LoVo (cell line): ENCODE data around the gene DNAH6.

Experiments
- DNase-seq: peaks from one replicate; pipeline ENCODE4 v3.0.0-alpha.2; 2016; ENCODE audit warnings: low spot score

DNAH6 gene

DNA sequence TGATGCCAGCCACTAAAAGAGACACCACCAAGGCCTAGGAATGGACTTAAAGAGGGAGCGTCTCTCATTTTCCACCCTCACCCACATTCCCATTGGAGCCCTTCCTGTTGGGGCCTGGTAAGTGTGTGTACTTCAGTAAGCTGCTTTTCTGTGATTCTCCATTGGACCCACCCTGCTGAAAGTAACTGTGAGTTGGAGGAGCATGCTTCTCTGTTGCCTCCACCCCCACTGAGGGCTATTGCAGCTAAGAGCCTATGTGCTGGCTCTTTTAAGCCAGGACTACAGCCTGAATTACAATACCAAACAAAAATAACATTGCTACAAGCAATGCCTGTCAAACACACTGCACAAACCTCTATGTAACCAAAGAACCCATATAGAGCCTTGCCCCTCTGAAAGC is 283.5 kb downstream of the DNAH6 start:
- DNase-seq, result no peak

DNA sequence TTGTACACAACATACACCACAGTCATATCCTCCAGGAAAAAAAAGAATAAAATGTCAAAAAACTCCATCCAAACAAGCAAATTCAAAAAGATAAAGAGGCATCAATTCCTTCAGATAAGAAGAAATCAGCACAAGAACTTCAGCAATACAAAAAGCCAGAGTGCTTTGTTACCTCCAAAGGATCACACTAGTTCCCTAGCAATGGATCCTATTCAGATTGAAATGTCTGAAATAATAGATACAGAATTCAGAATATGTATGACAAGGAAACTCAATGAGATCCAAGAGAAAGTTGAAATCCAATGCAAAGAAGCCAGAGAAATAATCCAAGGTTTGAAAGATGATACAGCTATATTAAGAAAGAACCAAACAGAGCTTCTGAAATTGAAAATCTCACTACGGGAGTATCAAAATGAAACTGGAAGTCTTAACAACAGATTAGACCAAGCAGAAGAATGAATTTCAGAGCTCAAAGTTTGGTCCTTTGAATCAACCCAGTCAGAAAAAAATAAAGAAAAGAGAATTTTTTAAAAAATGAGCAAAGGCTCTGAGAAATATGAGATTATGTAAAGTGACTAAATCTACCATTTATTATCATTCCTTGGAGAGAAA is 284.0 kb downstream of the DNAH6 start:
- no peak for DNase-seq

DNA sequence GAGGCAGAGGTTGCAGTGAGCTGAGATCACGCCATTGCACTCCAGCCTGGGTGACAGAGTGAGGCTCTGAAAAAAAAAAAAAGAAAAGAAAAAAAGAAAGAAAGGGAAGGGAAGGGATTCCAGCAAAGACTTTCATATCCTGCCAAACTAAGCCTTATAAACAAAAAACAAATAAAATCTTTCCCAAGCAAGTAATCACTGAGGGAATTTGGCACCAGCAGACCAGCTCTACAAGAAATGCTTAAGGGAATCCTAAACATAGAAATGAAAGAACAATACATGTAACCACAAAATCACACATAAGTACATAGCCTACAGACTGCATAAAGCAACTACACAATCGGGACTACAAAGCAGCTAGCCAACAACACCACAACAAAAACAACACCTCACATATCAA is 285.5 kb downstream of the DNAH6 start:
- no peak for DNase-seq

DNA sequence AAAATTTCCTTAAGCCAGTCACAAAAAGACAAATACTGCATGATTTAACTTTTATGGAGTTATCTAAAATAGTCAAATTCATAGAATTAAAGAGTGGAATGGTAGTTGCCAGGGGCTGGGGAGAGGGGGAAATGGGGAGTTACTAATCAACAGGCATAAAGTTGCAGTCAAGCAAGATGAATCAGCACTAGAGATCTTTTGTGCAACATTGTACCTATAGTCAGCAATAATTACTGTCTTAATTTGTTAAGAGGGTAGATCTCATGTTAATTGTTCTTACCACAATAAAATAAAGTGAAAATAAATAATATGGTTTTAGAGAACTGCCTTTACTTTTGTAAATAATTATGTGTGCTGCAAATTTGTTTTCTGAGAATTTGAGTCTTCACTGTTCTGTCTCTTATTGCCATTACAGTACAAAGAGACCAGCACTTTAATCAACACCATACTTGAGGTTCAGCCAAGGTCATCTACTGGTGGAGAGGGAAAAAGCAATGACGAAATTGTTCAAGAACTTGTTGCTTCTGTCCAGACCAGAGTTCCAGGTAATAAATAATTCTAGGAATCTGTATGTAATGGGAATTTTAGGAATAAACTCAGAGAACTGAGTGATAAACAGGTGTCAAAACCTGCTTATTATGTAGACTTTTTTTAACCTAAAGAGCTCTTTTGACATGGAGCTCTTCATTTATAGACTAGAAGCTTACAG is 289.1 kb downstream of the DNAH6 start:
- DNase-seq, result no peak

DNA sequence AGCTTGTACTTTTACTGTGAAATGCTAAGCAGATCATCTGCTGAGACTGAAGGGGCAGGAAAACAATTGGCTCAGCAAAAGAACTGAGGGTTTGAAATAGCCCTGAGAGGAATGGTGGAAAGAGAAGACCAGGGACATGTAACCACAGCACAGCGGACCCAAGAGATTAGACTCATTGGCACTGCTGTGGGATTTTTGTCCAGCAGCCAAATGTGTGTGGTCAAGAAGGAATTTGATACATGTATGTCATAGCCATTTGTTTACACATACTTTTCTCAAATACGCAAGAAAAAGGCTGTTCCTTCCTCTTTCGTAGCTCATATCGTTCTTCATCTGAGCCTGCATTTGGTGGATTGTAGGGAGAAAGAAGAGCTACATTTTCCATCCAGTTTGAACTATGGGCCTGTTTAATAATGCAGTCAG is 290.8 kb downstream of the DNAH6 start:
- DNase-seq, result peak; percentile 69

DNA sequence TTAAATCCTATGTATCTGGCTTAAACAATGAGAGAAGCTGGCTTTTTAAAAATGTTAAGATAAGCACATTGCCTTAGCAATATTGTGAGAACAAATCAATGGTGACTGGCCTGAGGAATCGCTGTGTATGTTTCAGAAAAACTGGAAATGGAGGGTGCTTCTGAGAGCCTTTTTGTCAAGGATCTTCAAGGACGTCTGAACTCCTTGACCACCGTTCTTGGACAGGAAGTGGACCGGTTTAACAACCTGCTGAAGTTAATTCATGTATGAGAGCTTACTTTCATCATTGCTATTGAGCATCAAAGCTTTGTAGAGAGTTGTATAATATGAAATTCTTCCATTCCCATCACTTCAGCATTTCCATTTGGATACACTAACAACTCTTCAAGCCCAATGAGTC is 292.0 kb downstream of the DNAH6 start:
- no peak for DNase-seq

DNA sequence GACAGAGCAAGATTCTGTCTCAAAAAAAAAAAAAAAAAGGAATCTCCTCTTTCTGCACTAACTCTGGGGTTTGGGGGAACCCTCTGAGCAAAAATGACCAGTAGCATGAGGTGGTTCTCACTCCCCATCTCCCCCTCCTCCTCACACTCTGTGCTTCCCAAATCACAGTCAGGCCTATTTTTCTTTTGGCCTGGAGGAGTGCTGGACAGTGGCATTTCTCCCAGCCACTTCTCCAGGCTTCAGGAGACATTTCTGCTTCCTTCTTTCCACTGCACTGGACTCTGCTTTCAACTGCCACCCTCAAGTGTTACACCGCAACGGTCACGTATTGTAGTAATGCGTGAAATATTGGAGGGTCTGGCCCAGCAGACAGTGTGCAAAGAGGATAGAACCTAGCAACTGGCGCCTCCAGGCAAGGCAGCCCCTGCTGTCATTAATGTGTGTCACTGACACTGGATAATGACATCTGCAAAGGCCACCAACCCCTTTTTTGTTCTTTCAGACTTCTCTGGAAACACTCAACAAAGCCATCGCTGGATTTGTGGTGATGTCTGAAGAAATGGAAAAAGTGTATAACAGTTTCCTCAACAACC is 295.6 kb downstream of the DNAH6 start:
- DNase-seq, result no peak

DNA sequence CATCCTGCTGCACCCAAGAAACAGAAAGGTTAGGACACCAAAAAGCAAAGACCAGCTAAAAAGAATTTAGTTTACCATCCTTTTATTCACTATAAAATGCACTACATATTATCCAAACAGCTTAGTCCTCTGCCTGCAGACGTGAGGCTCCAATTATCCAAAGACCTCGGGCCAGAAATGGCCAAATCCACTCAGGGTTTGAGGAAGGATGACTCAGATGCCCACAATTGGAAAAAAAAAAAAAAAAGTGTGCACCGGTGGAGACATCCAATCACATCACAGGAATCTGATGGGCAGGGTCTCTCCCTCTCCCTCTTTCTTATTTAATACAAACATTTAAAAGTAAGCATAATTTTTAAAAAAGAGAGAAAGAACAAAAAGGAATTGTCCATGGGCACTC is 298.8 kb downstream of the DNAH6 start:
- DNase-seq, result no peak

DNA sequence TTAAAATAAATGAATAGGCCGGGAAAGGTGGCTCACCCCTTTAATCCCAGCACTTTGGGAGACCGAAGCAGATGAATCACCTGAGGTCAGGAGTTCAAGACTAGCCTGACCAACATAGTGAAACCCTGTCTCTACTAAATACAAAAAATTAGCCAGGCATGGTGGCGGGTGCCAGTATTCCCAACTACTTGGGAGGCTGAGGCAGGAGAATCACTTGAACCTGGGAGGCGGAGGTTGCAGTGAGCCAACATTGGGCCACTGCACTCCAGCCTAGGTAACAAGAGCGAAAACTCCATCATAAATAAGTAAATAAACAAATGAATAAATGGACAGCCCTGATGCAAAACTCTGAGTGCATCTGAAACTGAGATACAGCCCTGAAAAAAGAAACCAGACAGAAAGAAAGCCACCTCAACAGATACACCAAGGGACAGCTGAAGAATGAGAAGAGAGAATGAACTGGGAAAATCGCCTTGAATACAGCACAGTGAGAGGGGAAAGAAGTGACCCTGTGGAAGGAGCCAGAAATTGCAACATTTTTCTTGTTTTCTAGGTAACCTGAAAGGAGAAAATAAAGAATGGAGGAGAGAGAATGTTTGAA is 300.2 kb downstream of the DNAH6 start:
- no peak for DNase-seq

DNA sequence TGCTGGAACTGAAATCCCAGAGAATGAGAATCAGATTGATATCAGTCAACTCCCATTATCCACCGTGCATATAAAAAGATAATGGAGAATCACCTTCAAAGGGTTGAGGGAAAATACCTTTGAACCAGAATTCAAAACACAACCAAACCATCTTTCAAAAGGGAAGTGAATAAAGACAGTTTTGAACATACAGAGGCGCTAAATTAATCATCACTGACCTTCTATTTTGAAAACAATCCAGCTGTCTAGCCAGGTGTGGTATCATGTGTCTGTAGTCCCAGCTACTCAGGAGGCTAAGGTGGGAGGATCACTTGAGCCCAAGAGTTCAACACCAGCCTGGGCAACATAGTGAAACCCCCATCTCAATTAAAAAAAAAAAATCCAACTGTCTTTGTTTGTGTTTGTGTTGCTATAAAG is 300.9 kb downstream of the DNAH6 start:
- DNase-seq, result no peak

DNA sequence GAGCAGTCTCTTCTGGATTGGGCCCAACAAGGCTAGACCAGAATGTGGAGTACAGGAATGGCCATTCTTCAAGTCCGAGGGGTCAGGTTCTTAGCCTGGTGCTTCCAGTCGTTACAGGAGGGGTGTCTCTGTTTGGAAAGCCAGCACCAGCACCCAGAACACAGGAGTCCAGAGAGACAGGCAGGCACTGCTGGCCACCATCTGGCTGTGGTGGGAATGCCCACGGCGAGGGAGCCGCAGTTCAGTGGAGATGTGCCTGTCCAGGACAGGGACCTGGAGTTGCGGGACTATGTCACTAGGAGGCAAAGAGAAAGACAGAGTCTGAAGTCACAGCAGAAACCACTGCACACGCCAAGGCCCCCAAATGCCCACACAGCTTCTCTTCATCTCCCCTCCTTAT is 305.5 kb downstream of the DNAH6 start:
- DNase-seq, result no peak

DNA sequence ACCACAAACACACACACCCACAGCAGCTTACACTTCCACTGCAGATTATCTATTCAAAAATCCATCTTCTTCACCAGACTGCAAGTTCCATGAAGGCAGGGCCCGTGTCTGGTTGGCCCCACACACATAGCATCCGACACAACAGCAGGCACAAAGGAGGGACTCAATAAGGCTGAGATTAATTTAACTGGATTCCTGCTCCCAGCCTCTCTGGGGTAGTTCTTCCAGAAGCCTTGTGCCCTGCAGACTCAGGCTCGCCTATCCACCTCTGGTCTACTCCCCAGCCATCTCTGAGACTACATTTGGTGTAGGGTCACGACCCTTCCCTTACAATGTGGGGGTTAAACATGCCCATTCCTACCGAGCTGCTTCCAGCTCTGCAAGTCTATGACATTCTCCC is 306.9 kb downstream of the DNAH6 start:
- no peak for DNase-seq

DNA sequence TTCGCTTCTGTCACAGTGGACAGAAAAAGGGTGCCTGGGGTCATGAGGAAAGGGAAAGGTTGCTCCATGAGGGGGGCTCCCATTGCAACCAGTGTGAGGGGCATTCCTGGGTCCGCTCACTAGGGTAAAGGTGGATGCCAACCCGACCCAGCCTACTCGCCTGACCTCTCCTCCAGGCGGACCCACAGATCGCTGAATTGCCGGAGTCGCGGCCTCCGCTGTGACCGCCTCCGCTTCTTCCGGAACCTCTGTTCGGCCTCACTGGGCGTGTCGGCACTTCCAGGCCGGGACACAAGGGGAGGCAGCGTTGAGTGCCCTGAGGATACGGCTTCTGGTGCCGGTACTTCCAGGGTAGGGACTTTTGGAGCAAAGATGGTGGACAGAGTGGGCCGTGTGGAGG is 307.5 kb downstream of the DNAH6 start:
- no peak for DNase-seq

DNA sequence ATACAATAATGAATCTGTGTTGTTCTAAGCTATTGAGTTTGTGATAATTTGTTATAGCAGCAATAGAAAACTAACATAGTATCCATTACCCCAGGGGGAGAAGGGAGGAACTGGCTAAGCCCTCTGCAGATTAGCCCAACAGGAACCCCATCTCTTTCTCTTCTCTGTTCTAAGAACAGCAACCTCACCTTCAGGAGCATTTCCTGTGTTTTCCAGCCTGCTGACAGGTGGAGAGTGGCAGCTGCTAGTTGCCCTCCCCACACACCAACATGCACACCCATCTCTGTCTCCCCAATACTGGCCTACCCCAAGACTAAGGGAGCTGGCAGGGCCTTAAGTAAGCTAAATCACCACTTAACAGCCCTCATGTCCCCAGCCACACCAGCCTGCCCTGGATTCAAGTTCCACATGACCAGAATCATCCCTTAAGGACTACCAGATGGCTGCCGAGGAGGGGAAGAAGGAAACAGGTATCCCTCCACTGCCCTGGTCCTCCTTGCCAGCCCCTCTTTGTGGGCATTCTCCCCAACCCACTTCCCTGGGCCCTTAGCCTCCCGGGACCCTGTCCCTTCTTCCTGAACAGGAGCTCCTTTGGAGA is 311.8 kb downstream of the DNAH6 start:
- DNase-seq, result no peak

DNA sequence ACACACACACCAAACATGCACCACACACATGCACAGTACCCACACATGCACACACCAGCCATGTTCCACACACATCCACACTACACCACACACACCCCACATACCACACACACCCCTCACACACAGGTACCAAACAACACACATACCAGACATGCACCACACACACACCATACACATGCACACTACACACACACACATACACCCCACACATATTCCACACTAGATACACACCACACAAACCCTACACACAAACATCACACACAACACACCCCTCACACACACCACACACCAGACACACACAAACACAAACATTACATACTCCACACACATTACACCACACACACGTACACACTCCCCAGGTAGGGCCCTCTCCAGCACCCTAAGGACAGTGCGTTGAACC is 313.4 kb downstream of the DNAH6 start:
- no peak for DNase-seq

DNA sequence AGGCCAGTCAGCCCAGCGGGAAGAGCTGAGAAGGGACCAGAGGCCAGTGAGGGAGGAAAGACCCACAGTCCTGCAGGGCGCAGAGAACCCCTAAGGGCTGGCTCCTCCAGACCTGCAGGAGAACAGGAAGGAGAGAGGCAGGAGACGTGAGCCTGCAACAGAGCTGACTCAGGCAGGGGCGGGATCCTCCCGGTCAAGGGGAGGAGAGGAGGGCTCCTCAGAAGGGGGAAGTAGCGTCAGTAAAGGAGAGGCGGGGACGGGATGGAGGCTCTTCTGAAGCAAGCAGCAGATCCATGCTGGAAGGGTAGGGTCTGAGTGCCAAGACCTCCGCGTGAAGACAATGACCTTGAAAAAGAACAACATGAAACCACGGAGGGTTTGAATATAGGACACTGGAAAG is 313.8 kb downstream of the DNAH6 start:
- DNase-seq, result no peak

DNA sequence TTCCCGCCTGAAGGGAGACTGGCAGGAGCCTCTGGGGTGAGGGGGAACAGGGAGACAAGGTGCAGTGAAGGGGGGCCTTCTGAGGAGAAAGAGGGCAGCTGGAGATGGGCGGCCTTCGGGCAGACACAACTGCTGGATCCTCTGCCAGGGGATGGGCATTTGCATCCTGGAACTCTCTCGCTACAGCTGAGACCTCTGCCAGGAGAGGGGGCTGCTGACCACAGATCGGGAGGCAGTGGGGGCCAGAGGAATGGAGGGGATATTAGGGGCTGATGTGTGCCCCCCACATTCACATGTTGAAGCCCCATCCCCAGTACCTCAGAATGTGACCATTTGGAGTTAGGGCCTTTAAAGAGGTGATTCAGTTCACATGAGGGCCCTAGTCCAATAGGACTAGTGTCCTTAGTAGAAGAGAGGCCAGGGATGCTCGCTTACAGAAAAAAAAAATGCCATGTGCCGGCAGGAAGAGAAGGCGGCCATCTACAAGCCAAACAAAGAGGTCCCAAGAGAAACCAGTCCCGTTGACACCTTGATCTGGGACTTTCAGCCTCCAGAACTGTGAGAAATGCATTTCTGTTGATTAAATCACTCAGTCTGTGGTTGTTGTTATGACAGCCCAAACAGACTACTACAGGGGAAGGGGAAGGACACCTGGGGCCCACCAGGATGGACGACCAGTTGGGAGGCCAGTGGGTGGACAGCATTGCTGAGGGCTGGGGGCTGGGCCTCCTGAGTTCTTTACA is 314.6 kb downstream of the DNAH6 start:
- no peak for DNase-seq

DNA sequence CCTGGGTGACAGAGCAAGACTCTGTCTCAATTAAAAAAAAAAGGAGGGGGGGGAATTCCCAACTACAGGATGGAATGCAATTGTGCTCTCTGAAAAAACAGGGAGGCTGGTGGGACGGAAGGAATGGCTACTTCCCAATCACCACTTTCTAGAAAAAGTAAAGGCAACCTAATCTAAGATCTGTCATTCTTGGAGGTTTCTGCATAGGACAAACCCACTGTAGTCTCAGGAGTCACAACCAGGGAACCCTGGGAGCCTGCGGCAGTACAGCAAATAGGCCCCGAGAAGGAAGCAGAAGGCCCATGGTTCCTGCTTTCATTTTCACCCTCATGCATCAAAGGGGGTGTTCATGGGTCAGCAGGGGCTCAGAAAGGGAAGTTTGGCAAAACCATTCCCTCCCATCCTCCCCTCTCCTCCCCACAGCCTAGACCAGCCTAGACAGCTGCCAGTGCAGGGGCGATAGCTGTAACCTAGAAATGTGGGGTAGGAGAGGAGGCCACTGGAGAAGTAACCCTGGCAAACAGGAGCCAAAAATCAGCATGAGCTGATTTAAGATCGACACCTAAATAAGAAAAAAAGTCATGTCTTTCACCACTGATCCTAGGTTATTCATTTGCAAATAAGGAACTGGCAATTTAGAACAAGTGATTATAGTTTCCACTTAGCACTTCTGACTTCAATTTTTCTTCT is 316.6 kb downstream of the DNAH6 start:
- no peak for DNase-seq

DNA sequence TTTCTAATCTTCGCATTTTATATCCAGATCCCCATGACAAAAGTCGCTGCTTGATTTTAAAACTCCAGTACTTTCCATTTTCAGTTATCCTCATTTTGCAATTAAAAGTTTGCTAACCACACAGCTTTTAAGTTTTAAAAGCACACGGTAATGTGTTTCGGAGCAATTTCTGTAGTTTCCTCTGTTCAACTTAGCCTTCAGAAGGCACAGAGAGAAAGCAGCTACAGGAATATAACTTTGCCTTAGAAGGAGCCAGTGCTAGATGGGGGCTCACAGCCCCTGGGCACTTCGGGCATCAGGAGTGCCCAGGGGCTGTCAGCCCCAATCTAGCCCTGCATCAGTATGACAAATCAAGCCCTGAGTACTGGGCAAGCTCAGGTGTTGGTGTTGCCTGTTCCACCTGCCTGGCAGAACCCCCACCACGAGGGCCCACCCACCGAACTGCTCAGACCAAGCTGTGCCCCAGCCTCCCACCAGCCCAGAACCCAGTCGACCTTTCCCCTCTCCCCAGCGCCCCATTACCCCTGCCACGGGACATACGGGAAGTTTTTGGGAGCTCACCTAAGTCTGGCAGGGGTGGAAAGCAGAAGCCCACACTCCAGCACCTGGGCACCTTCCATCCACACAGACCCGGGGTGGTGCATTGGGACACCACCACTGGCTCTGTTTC is 317.3 kb downstream of the DNAH6 start:
- no peak for DNase-seq

DNA sequence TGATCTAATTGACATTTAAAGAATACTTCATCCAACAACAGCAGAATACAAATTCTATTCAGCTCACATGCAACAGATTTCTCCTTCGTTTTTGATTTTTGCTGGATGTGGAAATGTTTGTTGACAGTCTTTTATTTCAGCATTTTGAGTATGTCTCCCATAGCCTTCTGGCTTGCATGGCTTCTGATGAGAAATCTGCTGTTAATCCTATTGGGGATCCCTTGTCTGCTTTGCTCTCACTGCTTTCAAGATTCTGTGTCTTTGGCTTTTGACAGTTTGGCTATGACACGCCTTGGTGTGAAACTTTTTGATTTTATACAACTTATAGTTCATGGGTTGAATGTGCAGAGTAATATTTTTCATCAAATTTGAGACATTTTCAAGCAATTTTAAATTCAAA is 319.9 kb downstream of the DNAH6 start:
- no peak for DNase-seq
